ENCODE measurements around the gene TTC24.

The TTC24 gene

DNA sequence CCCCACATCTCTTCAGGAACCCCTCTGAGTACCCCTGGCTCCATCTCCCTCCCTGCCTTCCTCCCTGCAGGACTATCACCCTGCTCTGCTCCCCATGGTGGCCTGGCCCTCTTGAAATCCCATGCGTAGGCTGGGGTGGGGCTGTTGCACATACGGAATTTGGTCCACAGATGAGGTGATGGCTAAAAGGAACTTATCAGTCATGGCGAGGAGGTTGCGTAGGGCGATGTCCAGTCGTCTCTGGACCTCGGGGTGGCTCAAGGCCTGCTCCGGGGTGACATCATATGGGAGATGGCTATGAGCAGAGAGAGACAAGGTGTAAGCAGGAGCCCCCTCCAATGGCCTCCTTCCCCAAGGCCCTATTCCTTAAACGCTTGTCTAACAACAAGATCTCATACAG, 42.5 kb upstream of the TTC24 start:
- DNase-seq (ENCODE audit: low read depth) = no peak
- no peak overlapping the region for H3K4me3 ChIP-seq (ENCODE audit: low read depth, low read length)
- TF ChIP-seq, protein P1, sequence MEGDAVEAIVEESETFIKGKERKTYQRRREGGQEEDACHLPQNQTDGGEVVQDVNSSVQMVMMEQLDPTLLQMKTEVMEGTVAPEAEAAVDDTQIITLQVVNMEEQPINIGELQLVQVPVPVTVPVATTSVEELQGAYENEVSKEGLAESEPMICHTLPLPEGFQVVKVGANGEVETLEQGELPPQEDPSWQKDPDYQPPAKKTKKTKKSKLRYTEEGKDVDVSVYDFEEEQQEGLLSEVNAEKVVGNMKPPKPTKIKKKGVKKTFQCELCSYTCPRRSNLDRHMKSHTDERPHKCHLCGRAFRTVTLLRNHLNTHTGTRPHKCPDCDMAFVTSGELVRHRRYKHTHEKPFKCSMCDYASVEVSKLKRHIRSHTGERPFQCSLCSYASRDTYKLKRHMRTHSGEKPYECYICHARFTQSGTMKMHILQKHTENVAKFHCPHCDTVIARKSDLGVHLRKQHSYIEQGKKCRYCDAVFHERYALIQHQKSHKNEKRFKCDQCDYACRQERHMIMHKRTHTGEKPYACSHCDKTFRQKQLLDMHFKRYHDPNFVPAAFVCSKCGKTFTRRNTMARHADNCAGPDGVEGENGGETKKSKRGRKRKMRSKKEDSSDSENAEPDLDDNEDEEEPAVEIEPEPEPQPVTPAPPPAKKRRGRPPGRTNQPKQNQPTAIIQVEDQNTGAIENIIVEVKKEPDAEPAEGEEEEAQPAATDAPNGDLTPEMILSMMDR (IDR thresholded peaks at IDR 0.05; ENCODE audit: low read depth, low read length) = no peak
- TF ChIP-seq MYC (IDR thresholded peaks at IDR 0.05; ENCODE audit: low read depth, low read length) (no peak), POLR2A (IDR thresholded peaks at IDR 0.05; ENCODE audit: extremely low read depth, insufficient read length) (no peak)
- TF ChIP-seq, protein P2, sequence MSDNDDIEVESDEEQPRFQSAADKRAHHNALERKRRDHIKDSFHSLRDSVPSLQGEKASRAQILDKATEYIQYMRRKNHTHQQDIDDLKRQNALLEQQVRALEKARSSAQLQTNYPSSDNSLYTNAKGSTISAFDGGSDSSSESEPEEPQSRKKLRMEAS (IDR thresholded peaks at IDR 0.05; ENCODE audit: low read depth, low read length) = no peak

DNA sequence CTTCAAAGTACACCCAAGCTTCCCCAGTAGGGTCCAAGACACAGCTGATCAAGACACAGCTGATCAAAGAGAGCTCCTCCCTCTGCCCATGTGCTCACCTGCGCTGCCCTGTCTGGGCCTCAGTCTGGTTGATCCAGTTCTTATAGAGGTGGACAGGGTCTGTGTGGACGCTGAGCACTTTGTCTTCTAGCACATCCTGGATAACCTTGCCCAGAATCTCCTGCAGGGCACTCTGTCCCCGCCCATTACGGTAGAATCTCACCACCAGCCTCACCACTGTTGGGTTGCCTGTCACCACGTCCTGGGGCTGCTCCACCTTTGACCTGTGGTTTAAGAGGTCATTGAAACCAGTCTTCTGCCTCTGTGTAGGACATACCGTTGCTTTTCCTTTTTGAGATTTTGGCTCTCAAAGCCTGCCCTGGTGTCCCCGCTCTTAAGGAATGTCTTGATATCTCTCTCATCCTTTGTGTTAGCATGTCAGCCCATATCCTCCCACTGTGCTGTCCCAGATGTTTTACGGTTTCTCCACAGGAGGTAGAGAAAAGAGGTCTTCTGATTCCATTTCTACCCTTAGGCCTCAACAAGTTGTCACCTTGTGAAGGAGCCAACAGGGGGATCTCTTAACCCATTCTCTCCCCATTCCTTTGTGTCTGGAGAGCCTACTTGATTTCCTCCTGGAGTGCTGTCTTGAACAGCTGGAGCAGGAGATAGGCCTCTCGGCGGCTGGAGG, 40.6 kb upstream of the TTC24 start:
- TF ChIP-seq, protein P1 (IDR thresholded peaks at IDR 0.05; ENCODE audit: low read depth, low read length) = no peak
- TF ChIP-seq POLR2A (IDR thresholded peaks at IDR 0.05; ENCODE audit: extremely low read depth, insufficient read length) (no peak), MYC (IDR thresholded peaks at IDR 0.05; ENCODE audit: low read depth, low read length) (no peak)
- no peak for DNase-seq (ENCODE audit: low read depth)
- H3K4me3 ChIP-seq (ENCODE audit: low read depth, low read length) = no peak overlapping the region

DNA sequence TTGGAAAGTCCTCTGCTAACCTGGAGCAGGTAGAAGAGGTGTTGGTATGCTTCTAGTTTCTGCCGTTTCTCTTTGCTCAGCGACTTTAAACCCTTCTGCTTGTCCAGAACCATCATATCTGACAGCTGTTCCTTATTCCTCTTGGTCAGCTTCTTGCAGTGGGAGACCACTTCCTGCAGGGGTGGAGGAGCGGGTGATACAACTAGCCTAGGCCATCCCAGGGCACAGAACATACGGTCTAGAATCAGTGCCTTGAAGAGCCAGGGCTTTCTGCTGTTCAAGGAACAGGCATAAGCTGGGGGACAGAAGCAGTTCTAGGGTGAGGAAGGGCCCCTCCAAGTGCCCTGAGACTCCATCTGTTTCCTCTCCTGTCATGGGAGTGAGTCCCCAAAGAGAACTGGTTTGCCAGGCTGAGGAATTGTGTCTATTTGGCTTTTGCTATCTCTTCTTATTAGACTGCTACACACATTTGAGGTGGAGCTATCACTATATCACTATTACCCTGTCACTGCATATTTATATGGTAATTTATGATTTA, 39.6 kb upstream of the TTC24 start:
- H3K4me3 ChIP-seq (ENCODE audit: low read depth, low read length) = no peak overlapping the region
- no peak for TF ChIP-seq POLR2A (IDR thresholded peaks at IDR 0.05; ENCODE audit: extremely low read depth, insufficient read length)
- TF ChIP-seq, protein P2 (IDR thresholded peaks at IDR 0.05; ENCODE audit: low read depth, low read length) = no peak
- TF ChIP-seq, protein P1 (IDR thresholded peaks at IDR 0.05; ENCODE audit: low read depth, low read length) = no peak
- TF ChIP-seq MYC (IDR thresholded peaks at IDR 0.05; ENCODE audit: low read depth, low read length) = no peak
- DNase-seq (ENCODE audit: low read depth) = no peak

DNA sequence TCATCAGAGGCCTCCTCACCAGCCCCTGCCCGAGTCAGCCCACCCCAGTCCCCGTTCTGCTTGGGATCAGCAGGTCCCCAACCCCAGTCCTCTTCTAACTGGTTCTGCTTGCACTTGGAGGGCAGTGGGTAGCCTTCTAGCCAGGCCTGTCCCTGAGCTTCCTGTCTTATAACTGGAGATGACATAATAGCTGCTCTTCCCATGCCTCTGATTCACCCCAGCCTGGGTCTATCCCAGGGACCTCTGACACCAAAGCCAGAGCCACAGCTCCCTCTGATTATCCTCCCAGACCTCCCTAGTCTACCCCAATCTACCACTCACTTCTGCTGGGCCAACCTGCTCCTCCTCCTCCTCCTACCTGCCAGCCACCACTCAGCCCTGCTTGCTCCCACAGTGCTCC, 38.6 kb upstream of the TTC24 start:
- no peak for DNase-seq (ENCODE audit: low read depth)
- TF ChIP-seq, protein P1 (IDR thresholded peaks at IDR 0.05; ENCODE audit: low read depth, low read length) = no peak
- TF ChIP-seq MYC (IDR thresholded peaks at IDR 0.05; ENCODE audit: low read depth, low read length) = no peak
- TF ChIP-seq POLR2A (IDR thresholded peaks at IDR 0.05; ENCODE audit: extremely low read depth, insufficient read length) = no peak
- TF ChIP-seq, protein P2 (IDR thresholded peaks at IDR 0.05; ENCODE audit: low read depth, low read length) = no peak
- H3K4me3 ChIP-seq (ENCODE audit: low read depth, low read length) = no peak overlapping the region

DNA sequence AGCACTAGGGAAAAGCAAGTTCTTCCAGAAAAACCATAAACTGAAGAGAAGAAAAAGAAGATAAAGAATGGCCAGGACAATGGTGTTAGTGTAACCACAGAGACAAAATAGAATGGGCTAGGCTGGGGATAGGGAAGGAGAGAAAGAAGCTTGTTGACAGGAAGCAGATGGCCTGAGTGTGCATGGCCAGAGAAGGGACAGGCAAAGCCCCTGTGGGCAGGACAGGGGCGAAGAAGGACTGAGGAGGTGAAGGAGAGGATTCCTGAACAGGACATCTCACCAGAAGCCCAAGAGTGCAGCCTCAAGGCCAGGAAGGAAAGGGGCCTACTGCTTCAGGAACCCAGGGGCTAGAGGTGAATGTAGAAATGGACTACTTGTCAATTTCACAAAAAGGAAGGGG, 36.5 kb upstream of the TTC24 start:
- no peak overlapping the region for H3K4me3 ChIP-seq (ENCODE audit: low read depth, low read length)
- DNase-seq (ENCODE audit: low read depth) = no peak
- TF ChIP-seq MYC (IDR thresholded peaks at IDR 0.05; ENCODE audit: low read depth, low read length) (no peak), POLR2A (IDR thresholded peaks at IDR 0.05; ENCODE audit: extremely low read depth, insufficient read length) (no peak)
- TF ChIP-seq, protein P2 (IDR thresholded peaks at IDR 0.05; ENCODE audit: low read depth, low read length) = no peak
- TF ChIP-seq, protein P1 (IDR thresholded peaks at IDR 0.05; ENCODE audit: low read depth, low read length) = no peak

All from NB4 (cell line).